HG03135 (cell line): ENCODE data around the gene LRR1.
"Not testable (repeated sequence)": the region's sequence is repeated elsewhere in the genome, so short reads cannot be mapped to it uniquely, and the experiment has no call there.

ENCODE experiments used
- ATAC-seq: cut with Tn5 transposase; IDR thresholded peaks from one replicate; pipeline ENCODE4 v1.9.1; 2021; ENCODE audit warnings: mild to moderate bottlenecking, moderate library complexity; ENCODE audit not compliant: unreplicated experiment

The LRR1 gene

DNA sequence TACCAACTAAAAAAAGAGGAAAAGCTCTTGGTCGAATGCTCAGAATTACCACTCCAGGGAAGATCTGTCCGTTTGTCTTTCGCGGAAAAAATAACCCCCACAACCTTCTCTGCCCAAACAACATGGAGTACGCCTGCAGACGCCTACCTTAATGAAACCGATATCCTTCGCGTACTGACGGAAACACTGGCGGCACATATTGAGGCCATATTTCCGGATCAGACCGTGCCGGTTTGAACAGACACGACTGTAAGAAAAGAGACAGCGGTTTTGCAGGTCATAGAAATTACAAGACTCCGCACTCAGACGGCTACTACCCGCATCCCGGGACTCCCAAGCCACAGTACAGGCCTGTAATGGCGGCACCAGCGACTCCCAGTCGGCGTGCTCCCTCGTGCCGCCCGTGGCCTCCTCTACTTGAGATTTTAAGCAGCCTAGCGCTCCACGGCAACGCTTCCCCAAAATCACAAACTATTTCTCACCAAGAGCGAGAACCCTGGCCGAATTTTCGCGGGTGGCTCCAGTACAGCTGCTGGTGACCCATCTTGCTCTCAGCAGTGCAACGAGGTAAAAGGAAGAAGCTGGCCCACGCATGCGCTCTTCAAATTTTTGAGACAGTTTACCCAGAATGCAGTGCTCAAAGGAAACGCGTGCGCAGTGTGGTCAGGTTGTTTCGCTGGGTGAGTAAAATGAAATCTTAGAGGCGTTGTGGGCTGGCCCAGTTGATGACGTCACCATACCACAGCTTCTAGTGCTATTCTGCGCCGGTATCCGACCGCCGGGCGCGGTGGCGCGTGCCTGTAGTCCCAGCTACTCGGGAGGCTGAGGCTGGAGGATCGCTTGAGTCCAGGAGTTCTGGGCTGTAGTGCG lies 12.7 kb upstream of the LRR1 start, which contains the start of gene RPS29:
RPS29 (minus strand) TSS at position 578 of the 870 bp plus-strand sequence; CDS start at position 544, 34 bp downstream.
- peak; percentile 88 for ATAC-seq

DNA sequence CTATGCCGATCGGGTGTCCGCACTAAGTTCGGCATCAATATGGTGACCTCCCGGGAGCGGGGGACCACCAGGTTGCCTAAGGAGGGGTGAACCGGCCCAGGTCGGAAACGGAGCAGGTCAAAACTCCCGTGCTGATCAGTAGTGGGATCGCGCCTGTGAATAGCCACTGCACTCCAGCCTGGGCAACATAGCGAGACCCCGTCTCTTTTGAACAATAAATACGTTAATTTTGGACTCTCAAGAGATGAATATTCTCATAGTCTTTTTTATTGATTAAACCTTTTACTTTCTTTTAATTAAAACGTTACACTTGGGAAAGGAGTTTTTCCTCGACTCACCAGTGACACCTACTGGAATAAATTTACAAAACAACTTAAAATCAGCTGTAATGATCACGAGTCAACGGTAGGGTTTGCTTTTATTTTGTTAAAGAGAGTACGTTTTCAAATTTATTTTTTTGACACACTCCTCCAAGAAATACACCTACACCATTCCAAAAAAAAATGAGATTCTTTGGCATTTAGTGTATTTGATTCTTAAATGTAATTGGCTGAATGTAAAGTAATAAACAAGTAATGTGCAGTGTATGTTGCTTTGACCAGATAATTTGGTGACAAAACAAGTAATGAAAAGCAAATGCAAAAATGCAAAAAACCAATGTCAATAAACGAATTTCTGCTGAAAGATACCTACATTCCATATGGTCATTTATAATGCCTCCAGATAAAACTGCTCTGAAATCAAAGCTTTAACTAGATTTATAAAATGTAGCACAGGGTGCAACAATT lies 11.9 kb upstream of the LRR1 start:
- ATAC-seq: peak; percentile 29

DNA sequence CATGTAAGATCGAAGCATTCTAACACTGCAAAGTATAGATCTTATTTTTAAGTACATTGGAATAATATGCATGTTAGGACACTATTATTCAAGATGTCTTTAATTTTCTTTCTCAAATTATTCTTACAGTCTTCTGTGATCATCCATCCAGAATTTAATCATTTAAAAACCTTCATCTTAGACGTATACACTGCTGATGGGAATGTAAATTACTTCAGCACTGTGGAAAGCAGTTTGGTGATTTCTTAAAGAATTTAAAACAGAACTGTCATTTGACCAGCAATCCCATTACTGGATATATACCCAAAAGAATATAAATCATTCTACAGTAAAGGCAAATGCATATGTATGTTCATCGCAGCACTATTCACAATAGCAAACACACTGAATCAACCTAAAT lies 9.4 kb upstream of the LRR1 start:
- no peak for ATAC-seq

- no peak for ATAC-seq
Measured at GRCh38 chr14:49593016-49593415, 5.7 kb upstream of the LRR1 start.

- no peak for ATAC-seq
Measured at GRCh38 chr14:49594347-49595091, 4.2 kb upstream of the LRR1 start.

DNA sequence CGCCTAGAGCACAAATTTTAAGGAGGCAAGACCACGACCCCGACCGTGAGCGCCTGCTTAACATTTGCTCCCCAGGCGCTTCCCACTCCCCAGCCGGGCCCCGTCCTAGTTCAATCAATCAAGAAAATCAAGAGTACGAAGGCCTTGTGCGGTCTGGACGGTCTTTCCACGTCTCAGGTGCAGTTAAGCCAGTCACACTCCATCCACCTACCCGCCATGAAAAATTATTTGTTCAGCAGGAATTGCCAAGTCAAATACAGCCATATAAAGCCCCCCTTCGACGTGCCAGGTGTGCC lies 603 bp upstream of the LRR1 start:
- peak; percentile 0 for ATAC-seq

DNA sequence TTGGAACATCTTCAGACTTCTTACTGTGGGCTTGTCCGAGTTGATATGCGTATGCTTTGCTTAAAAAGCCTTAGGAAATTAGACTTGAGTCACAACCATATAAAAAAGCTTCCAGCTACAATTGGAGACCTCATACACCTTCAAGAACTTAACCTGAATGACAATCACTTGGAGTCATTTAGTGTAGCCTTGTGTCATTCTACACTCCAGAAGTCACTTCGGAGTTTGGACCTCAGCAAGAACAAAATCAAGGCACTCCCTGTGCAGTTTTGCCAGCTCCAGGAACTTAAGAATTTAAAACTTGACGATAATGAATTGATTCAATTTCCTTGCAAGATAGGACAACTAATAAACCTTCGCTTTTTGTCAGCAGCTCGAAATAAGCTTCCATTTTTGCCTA lies 8.8 kb downstream of the LRR1 start:
- no peak for ATAC-seq

- no peak for ATAC-seq
Measured at GRCh38 chr14:49612251-49612650, 13.5 kb downstream of the LRR1 start.

GRCh38 chr14:49612671-49613070 lies 13.9 kb downstream of the LRR1 start:
- no peak for ATAC-seq

- ATAC-seq: no peak
Measured at GRCh38 chr14:49614196-49614595, 15.5 kb downstream of the LRR1 start.

- no peak for ATAC-seq
Measured at GRCh38 chr14:49615776-49616175, 17.0 kb downstream of the LRR1 start.

DNA sequence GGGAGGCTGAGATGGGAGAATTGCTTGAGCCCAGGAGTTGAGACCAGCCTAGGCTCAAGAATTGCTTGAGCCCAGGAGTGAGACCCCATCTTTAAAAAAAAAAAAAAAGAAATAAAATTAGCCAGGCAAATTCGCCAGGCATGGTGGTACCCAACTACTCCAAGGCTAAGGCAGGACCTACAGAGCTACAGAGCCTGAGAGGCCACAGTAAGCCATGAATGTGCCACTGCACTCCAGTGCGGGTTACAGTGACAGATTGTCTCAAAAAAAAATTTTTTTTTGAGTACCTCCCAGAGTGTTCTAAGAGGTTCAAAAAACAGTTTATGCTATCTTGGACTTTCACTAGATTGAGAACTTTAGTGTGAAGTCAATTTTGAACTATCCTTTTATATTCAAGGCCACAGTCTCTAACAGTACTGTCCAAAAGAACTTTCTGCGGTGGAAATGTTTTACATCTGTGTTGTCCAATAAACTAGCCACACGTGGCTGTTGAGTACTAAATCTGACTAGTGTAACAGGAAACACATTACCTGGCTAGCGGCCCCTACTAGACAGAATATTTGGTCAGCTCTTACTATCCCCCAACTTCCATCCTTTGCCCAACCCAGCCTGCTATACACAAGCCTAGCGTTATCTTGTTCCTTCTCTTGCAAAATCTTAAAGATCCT lies 19.2 kb downstream of the LRR1 start:
- ATAC-seq: no peak

- ATAC-seq: not testable (repeated sequence)
Measured at GRCh38 chr14:49619273-49619672, 20.5 kb downstream of the LRR1 start.

DNA sequence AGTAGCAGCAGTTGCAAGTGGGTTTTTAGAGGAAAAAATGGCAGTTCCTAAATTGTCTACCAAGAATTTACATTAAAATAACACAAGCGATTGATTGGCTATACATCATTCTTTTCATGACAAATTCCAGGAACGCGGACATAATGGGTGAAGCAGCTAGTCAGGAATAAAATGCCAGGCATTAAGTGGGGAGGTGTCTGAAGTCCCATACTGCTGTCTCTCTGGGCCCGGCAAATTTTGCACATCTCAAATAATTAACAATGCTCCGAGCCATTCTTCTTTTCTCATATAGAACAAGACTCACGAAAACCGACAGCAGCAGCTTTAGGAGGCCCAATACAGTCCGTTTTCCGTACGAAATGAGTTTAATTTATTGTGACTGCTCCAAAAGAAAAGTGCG lies 21.0 kb downstream of the LRR1 start:
- ATAC-seq: no peak

GRCh38 chr14:49620182-49621113 lies 21.7 kb downstream of the LRR1 start, which contains the start of the genes MGAT2 and RPL36AL:
Gene MGAT2, plus strand, starts transcription at chr14:49620799. Its CDS starts 470 bp downstream, at chr14:49621269.
Gene RPL36AL, minus strand, starts transcription at chr14:49620626. Its CDS starts 1,522 bp downstream, at chr14:49619104.
- peak; percentile 93 for ATAC-seq

- ATAC-seq: peak; percentile 33
Measured at GRCh38 chr14:49621114-49621881, 22.6 kb downstream of the LRR1 start.

DNA sequence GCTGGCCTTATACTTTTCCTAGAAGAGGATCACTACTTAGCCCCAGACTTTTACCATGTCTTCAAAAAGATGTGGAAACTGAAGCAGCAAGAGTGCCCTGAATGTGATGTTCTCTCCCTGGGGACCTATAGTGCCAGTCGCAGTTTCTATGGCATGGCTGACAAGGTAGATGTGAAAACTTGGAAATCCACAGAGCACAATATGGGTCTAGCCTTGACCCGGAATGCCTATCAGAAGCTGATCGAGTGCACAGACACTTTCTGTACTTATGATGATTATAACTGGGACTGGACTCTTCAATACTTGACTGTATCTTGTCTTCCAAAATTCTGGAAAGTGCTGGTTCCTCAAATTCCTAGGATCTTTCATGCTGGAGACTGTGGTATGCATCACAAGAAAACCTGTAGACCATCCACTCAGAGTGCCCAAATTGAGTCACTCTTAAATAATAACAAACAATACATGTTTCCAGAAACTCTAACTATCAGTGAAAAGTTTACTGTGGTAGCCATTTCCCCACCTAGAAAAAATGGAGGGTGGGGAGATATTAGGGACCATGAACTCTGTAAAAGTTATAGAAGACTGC lies 23.4 kb downstream of the LRR1 start:
- ATAC-seq: no peak

DNA sequence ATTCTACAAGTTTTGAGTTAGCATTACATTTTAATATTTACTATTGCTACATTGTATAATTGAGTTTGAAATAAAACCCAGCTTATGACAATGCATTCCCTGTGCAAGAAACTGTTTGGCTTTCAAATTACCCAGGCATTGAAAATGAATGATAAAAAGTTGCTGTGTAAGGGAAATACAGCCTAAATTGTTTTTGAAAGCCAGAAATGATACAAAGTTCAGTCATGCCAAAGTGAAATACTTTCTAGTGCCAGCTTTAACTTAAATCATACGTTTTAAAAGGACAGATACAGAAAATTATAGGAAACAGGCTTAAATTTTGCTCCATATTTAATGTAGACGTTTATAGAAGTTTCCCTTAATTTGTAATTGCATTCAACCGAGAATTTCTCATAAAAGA lies 24.6 kb downstream of the LRR1 start:
- no peak for ATAC-seq
